GM18498 (cell line): Measurements from ENCODE around the gene SH3BP4.

Source experiments
- ATAC-seq: cut with Tn5 transposase; IDR thresholded peaks from one replicate; pipeline ENCODE4 v1.9.1; 2021; ENCODE audit warnings: mild to moderate bottlenecking, moderate library complexity; ENCODE audit not compliant: unreplicated experiment

The SH3BP4 gene

GRCh38 chr2:234940527-234940926, 11.3 kb upstream of the SH3BP4 start:
- no peak for ATAC-seq

- no peak for ATAC-seq
Observed at GRCh38 chr2:234945339-234945873, 6.4 kb upstream of the SH3BP4 start.

- ATAC-seq, result no peak
Observed at GRCh38 chr2:234947556-234947955, 4.3 kb upstream of the SH3BP4 start.

- no peak for ATAC-seq
Observed at GRCh38 chr2:234949762-234950434, 1.9 kb upstream of the SH3BP4 start.

GRCh38 chr2:234950435-234950729, 1.4 kb upstream of the SH3BP4 start:
- no peak for ATAC-seq

- no peak for ATAC-seq
Observed at GRCh38 chr2:234950730-234951663, 820 bp upstream of the SH3BP4 start.

GRCh38 chr2:234952270-234953115, 676 bp downstream of the SH3BP4 start:
- no peak for ATAC-seq

- ATAC-seq, result no peak
Observed at GRCh38 chr2:234953116-234954031, 1.6 kb downstream of the SH3BP4 start.

GRCh38 chr2:234954551-234954992, 2.8 kb downstream of the SH3BP4 start:
- ATAC-seq, result no peak

GRCh38 chr2:234955091-234955591, 3.3 kb downstream of the SH3BP4 start:
- no peak for ATAC-seq

- ATAC-seq, result no peak
Observed at GRCh38 chr2:234955971-234956509, 4.2 kb downstream of the SH3BP4 start.

GRCh38 chr2:234957834-234958135, 6.0 kb downstream of the SH3BP4 start:
- no peak for ATAC-seq

GRCh38 chr2:234958311-234958710, 6.5 kb downstream of the SH3BP4 start:
- no peak for ATAC-seq

GRCh38 chr2:234958746-234959395, 7.1 kb downstream of the SH3BP4 start:
- no peak for ATAC-seq

- ATAC-seq, result no peak
Observed at GRCh38 chr2:234960175-234961088, 8.6 kb downstream of the SH3BP4 start.

- ATAC-seq, result no peak
Observed at GRCh38 chr2:234961784-234962183, 10.0 kb downstream of the SH3BP4 start.

GRCh38 chr2:234963773-234964615, 12.2 kb downstream of the SH3BP4 start:
- ATAC-seq, result no peak
